GM12878 (cell line): ENCODE measurements around the gene PLXNA4. TPM values are rescaled to one million over a fixed set of nuclear protein-coding genes. Genes with fewer than 3 reads are reported as not detected.

Experiments
- ATAC-seq: fragments of 200-7000 bp; cut with Tn5 transposase; 3 replicates; pipeline ENCODE4 v1.9.1; 2020; ENCODE audit warnings: mild to moderate bottlenecking, moderate library complexity
- BruUV-seq: library from RNA; stranded (reverse); fragments of 400-500 nt; replicated peaks from 2 replicates; lab custom pipeline; 2021; lab: Mats Ljungman, UMichigan
- CTCF ChIA-PET: fragments of 300-600 bp; sonication (Branson Sonifier 250); formaldehyde crosslinking; extraction: SDS; loops from one replicate; lab custom pipeline; 2021; ENCODE audit warnings: inconsistent platforms; lab: Yijun Ruan, JAX
- POLR2A ChIA-PET: fragments of 350-600 bp; formaldehyde crosslinking; extraction: SDS; loops from one replicate; lab custom pipeline; 2021; ENCODE audit warnings: inconsistent platforms; lab: Charles Lee
- RAD21 ChIA-PET: fragments of 300-600 bp; sonication (Branson Sonifier 250); formaldehyde crosslinking; loops from one replicate; lab custom pipeline; 2023; ENCODE audit warnings: antibody characterized with exemption; ENCODE audit not compliant: unreplicated experiment; lab: Charles Lee
- SMC1A ChIA-PET: fragments of 300-600 bp; sonication (Branson Sonifier 250); formaldehyde crosslinking; loops from one replicate; lab custom pipeline; 2023; ENCODE audit not compliant: unreplicated experiment, uncharacterized antibody; lab: Charles Lee
- DNase-seq: peaks from one replicate; pipeline ENCODE4 v3.0.0-alpha.2; 2011; ENCODE audit warnings: low read depth, low spot score
- FAIRE-seq: peaks from 3 replicates; lab custom pipeline; 2011; peaks lifted over from hg19 to GRCh38; lab: Jason Lieb, UNC
- H2AFZ ChIP-seq: 2 replicates; pipeline ENCODE4 v1.6.0; 2011; ENCODE audit warnings: low read depth, low read length, control low read depth; ENCODE audit not compliant: control insufficient read depth
- H3K27ac ChIP-seq: 2 replicates; pipeline ENCODE4 v1.5.1; 2011; ENCODE audit warnings: control low read depth; ENCODE audit not compliant: control insufficient read depth, insufficient read depth
- H3K27me3 ChIP-seq, 2 experiments: replicated peaks in 1 of 2; 2 replicates each; pipeline versions ENCODE4 v1.6.0 to v1.6.1; 2011; ENCODE audit warnings: low read length in 1 of 2; ENCODE audit not compliant: control insufficient read depth in 2 of 2, insufficient read depth in 2 of 2
- H3K36me3 ChIP-seq, 2 experiments: 2 replicates each; pipeline ENCODE4 v1.5.1; 2011; ENCODE audit warnings: low read length in 1 of 2; ENCODE audit not compliant: control insufficient read depth in 2 of 2, insufficient read depth in 2 of 2
- H3K4me1 ChIP-seq: 2 replicates; pipeline ENCODE4 v1.6.1; 2011; ENCODE audit warnings: mild to moderate bottlenecking, low read length, moderate library complexity, mixed read lengths; ENCODE audit not compliant: control insufficient read depth, insufficient read depth
- H3K4me2 ChIP-seq: 2 replicates; pipeline ENCODE4 v1.6.0; 2011; ENCODE audit warnings: control low read depth; ENCODE audit not compliant: control insufficient read depth, insufficient read depth
- H3K4me3 ChIP-seq: fragments of 200-600 bp; sonication (generic); 2 replicates; pipeline ENCODE4 v1.5.1; 2016
- H3K79me2 ChIP-seq: 2 replicates; pipeline ENCODE4 v1.6.0; 2011; ENCODE audit warnings: low read length; ENCODE audit not compliant: control insufficient read depth, insufficient read depth
- H3K9ac ChIP-seq: 2 replicates; pipeline ENCODE4 v1.8.0; 2011; ENCODE audit warnings: low read length, control low read depth, mixed read lengths; ENCODE audit not compliant: control insufficient read depth, insufficient read depth
- H3K9me3 ChIP-seq: replicated peaks from 3 replicates; pipeline ENCODE4 v1.5.1; 2011; ENCODE audit warnings: mild to moderate bottlenecking, low read length; ENCODE audit not compliant: control insufficient read depth, insufficient read depth
- H4K20me1 ChIP-seq: 2 replicates; pipeline ENCODE4 v1.6.0; 2011; ENCODE audit not compliant: control insufficient read depth, insufficient read depth
- CUX1 ChIP-seq: IDR thresholded peaks from 2 replicates; pipeline ENCODE4 v1.6.1; 2012; ENCODE audit warnings: improper control_type of control experiment, low read depth, low read length; ENCODE audit not compliant: insufficient replicate concordance
- FOS ChIP-seq: IDR thresholded peaks from 3 replicates; pipeline ENCODE4 v1.6.1; 2011; ENCODE audit warnings: borderline replicate concordance; ENCODE audit not compliant: insufficient read length; ENCODE audit errors: extremely low read depth
- GABPA ChIP-seq: IDR thresholded peaks from 2 replicates; pipeline ENCODE4 v1.6.1; 2014; ENCODE audit warnings: antibody characterized with exemption, low read depth, mild to moderate bottlenecking, inconsistent platforms
- IKZF2 ChIP-seq, 2 experiments: fragments of 450-650 bp; IDR thresholded peaks; 2 replicates each; pipeline ENCODE4 v1.6.1; 2017; ENCODE audit warnings: mild to moderate bottlenecking in 2 of 2, moderate library complexity in 2 of 2
- MXI1 ChIP-seq: fragments of 150-350 bp; IDR thresholded peaks from 2 replicates; pipeline ENCODE4 v1.6.1; 2011; ENCODE audit warnings: low read depth, mild to moderate bottlenecking, inconsistent platforms, low read length, improper control_type of control experiment
- MYB ChIP-seq: fragments of 150-350 bp; IDR thresholded peaks from 2 replicates; pipeline ENCODE4 v1.6.1; 2014; ENCODE audit warnings: mild to moderate bottlenecking, low read depth, low read length, borderline replicate concordance
- PBX3 ChIP-seq: IDR thresholded peaks from 2 replicates; pipeline ENCODE4 v1.6.1; 2011; ENCODE audit warnings: mild to moderate bottlenecking, low read depth, low read length, moderate library complexity; ENCODE audit not compliant: insufficient replicate concordance
- RELB ChIP-seq: fragments of 450-650 bp; IDR thresholded peaks from 2 replicates; pipeline ENCODE4 v1.6.1; 2017; ENCODE audit warnings: low read depth, mild to moderate bottlenecking, moderate library complexity
- ZBTB4 ChIP-seq: fragments of 450-650 bp; formaldehyde crosslinking; IDR thresholded peaks from 2 replicates; pipeline ENCODE4 v1.4.0; 2022; ENCODE audit warnings: mild to moderate bottlenecking, moderate library complexity
- ZSCAN29 ChIP-seq: fragments of 450-650 bp; IDR thresholded peaks from 2 replicates; pipeline ENCODE4 v1.6.1; 2017; ENCODE audit warnings: mild to moderate bottlenecking, moderate library complexity
- WGBS: methylation state at CpG from one replicate; pipeline ENCODE4 v1.1.6; 2016; ENCODE audit warnings: low lambda C conversion rate; ENCODE audit not compliant: insufficient replicate concordance, insufficient coverage; ENCODE audit errors: missing lambda C conversion rate; 5-methylcytosine and 5-hydroxymethylcytosine counted together
- in situ Hi-C: fragments of 300-500 bp; cut with MboI; formaldehyde crosslinking; loops from 9 replicates; pipeline ENCODE4 v1.14.3; 2018; ENCODE audit warnings: mixed read lengths
- intact Hi-C: fragments of 100-400 bp; cut with micrococcal nuclease; formaldehyde crosslinking; loops from one replicate; pipeline ENCODE4 v1.14.2; 2022; ENCODE audit not compliant: unreplicated experiment
- polyA plus RNA-seq, 11 experiments: library from polyadenylated mRNA; depleted of rRNA in 4 of 11; unstranded in 6 of 11; stranded (reverse) in 5 of 11; fragments of >200 nt; fragmentation: Nextera tagmentation in 4 of 11; fragmentation: Illumina TruSeq in 1 of 11; extraction: Ambion mirVana in 4 of 11; extraction: Trizol in 1 of 11; gene quantifications; 1 replicate in 1 of 11; 2 replicates in 10 of 11; pipeline versions ENCODE4 v1.2.1 to v1.2.3, GENCODE V29; 2011 to 2016; ENCODE audit warnings: inconsistent platforms in 2 of 11, missing spikeins in 2 of 11, low read depth in 1 of 11
- total RNA-seq, 4 experiments: library from RNA; depleted of rRNA in 3 of 4; stranded (reverse); fragments of >200 nt in 3 of 4; fragmentation: Illumina TruSeq in 1 of 4; extraction: Trizol in 1 of 4; gene quantifications; 2 replicates each; pipeline versions ENCODE4 v1.2.1 to v1.2.3, GENCODE V29; 2013 to 2021

Gene PLXNA4
- total and polyA plus RNA-seq, 10 of the 15 experiments (the other 5 are each of a cell fraction or from before 2014, with no cell fraction given): 0.03 TPM; not detected in 9

- TF ChIP-seq MXI1 (no peak), MYB (no peak), IKZF2 (IDR thresholded peaks at IDR 0.05) (no peak), ZBTB4 (CRISPR knock-in tag) (no peak), FOS (no peak), GABPA (no peak), PBX3 (no peak)
- TF ChIP-seq, all 136 proteins: peak for 0
These were observed 362.7 kb downstream of the PLXNA4 start (continued) for GRCh38 chr7:132213583-132213982.

GRCh38 chr7:132211971-132212370 lies 364.3 kb downstream of the PLXNA4 start:
- in situ Hi-C loops (no loop called here), intact Hi-C loops (no loop called here)
- RAD21 ChIA-PET: no interaction called here
- Histone ChIP-seq H3K9ac (no peak overlapping the region), H3K27ac (no peak overlapping the region), H3K79me2 (no peaks in the 10 kb centered on the region), H2AFZ (no peak overlapping the region), H3K4me1 (no peaks in the 10 kb centered on the region), H3K36me3 (no peaks in the 10 kb centered on the region), H3K9me3 (no peaks in the 10 kb centered on the region), H3K4me3 (no peak overlapping the region), H4K20me1 (no peaks in the 10 kb centered on the region), H3K4me2 (no peak overlapping the region), H3K27me3 (peaks cover 0 to 2% of the 10 kb centered on the region in 2 experiments; a peak in 1 of 4 replicates)
- BruUV-seq: no TSS peak
- ATAC-seq: no peak
- no peak for DNase-seq
- FAIRE-seq: no peak
- CTCF ChIA-PET: no interaction called here
- POLR2A ChIA-PET: no interaction called here
- SMC1A ChIA-PET: interaction anchor here (1.0 kb wide), 1 partner anchor 24 kb away, joined by 3 read pairs; no protein-coding TSS in a partner anchor
- WGBS: 40% methylated on average over 4 of the region's 4 CpGs
- no peak for TF ChIP-seq ZSCAN29
- no peak for TF ChIP-seq CUX1
- no peak for TF ChIP-seq RELB
